ENCODE measurements around the gene EDN2.

GRCh38 chr1:41533016-41533730 lies 48.7 kb upstream of the EDN2 start:
- TF ChIP-seq CTCF (IDR thresholded peaks at IDR 0.05) (no peak), POLR2A (IDR thresholded peaks at IDR 0.05) (no peak)

Data from lower leg skin (tissue), 3 donors.